ENCODE data around the gene GABRB3. TPM values are rescaled to one million over a fixed set of nuclear protein-coding genes. Genes with fewer than 3 reads are reported as not detected.

GABRB3 gene
- polyA plus RNA-seq, 3 donors: 0.34 to 2.1 (median 1.1) TPM

- no peak overlapping the region for H3K27ac ChIP-seq (ENCODE audit: low read depth, low read length)
- WGBS, 3 donors: 46 to 64% (median 63%) methylated on average over 8 of the region's 8 CpGs
Observed at GRCh38 chr15:26521130-26521529, 251.7 kb downstream of the GABRB3 start.

DNA sequence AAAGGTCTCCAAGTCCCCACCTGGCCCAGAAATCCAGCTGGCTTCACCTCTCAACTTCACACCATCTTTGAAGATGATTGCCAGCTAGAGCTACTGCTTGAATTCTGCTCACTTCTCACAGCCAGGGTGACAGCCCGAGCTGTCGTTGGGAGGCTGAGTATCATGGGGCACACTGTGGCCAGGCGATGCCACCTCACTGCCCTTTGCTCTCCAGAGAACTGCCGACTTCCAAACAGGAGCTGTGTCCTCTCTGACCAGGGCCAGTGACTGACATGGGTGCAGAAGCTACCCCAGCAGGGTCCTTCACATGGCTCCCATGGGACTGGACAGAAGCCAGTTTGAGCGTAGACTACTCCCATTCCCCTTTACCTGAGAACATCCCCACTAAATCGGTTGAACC is 254.0 kb downstream of the GABRB3 start:
- WGBS, 3 donors: 77 to 87% (median 86%) methylated on average over 6 of the region's 6 CpGs
- no peak overlapping the region for H3K27ac ChIP-seq (ENCODE audit: low read depth, low read length)

DNA sequence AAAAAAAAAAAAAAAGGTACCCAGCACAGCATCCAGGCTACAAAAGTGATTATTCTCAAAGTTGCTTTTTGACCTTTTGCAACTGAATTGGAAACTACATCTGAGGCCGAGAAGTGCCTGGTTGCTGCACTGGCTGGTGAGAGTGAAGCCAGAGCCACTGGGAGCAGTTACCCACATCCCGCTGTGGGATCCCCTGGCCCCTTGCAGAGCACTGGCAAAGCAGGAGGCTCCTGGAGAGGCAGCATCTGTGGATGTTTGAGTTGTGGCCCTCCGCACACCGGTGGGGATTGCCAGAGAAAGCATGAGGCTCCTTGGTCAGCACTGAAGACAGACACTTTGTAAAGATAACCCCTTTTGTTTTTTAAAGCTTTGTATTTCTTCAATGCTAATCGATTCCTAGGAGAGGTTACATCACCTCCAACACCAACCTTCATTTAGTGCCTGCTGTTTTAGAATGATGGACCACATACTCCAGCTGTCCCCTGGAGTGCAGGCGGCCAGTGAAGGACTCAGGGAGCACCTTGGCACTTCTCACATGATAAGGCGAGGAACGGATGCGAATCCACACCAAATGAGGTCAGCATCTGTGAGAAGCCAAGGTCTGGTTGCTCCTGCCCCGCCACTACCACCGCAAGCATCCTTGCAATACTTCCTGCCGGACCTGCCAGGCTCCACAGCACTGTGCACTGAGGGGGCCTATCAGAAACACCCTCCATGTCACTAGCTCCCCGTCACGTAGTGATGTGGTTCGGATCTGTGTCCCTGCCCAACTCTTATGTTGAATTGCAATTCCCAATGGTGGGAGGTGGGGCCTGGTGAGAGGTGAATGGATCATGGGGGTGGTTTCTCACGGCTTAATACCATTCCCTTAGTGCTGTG is 256.5 kb downstream of the GABRB3 start:
- H3K27ac ChIP-seq (ENCODE audit: low read depth, low read length): no peak overlapping the region
- 76 to 85% (median 83%) methylated on average over 16 of the region's 16 CpGs for WGBS, 3 donors

GRCh38 chr15:26504009-26504408 is 268.9 kb downstream of the GABRB3 start:
- H3K27ac ChIP-seq (ENCODE audit: low read depth, low read length): no peak overlapping the region

Other genes starting within 250 kb of the GABRB3 start
- under 1 TPM in 1 of 3 donors, not detected in 2; 0.06 TPM for gene GABRA5, start 94.0 kb upstream of the GABRB3 start, polyA plus RNA-seq
- gene GABRG3, start 198.1 kb upstream of the GABRB3 start, polyA plus RNA-seq: not detected

Data from adipose tissue (tissue), 3 donors.